Ascending aorta (tissue), 2 donors: ENCODE data around the gene BEX4. TPM values are rescaled to one million over a fixed set of nuclear protein-coding genes. Genes with fewer than 3 reads are reported as not detected.
"Not testable (repeated sequence)": the region's sequence is repeated elsewhere in the genome, so short reads cannot be mapped to it uniquely, and the experiment has no call there.

Experiments
- DNase-seq, 2 donors: peaks; one replicate each; pipeline ENCODE4 v3.0.0-alpha.2; 2019; ENCODE audit warnings: low spot score in 2 of 2
- H3K27ac ChIP-seq, 2 donors: fragments of 200-600 bp; sonication (generic); one replicate each; pipeline ENCODE4 v1.5.1; 2016 to 2017; ENCODE audit warnings: mild to moderate bottlenecking in 1 of 2
- H3K27me3 ChIP-seq: fragments of 200-600 bp; sonication (generic); one replicate; pipeline ENCODE4 v1.5.1; 2017
- H3K36me3 ChIP-seq, 2 donors: fragments of 200-600 bp; sonication (generic); one replicate each; pipeline ENCODE4 v1.5.1; 2016
- H3K4me1 ChIP-seq, 2 donors: fragments of 200-600 bp; sonication (generic); one replicate each; pipeline ENCODE4 v1.5.1; 2016 to 2017; ENCODE audit warnings: mild to moderate bottlenecking in 1 of 2
- H3K4me3 ChIP-seq, 2 donors: fragments of 200-600 bp; sonication (generic); one replicate each; pipeline ENCODE4 v1.5.1; 2016 to 2017; ENCODE audit warnings: mild to moderate bottlenecking in 1 of 2
- H3K9me3 ChIP-seq, 2 donors: fragments of 200-600 bp; sonication (generic); one replicate each; pipeline ENCODE4 v1.5.1; 2016
- intact Hi-C: fragments of 100-400 bp; cut with DNase I; formaldehyde crosslinking; loops from one replicate; pipeline ENCODE4 v1.15.1; 2023
- total RNA-seq: library from RNA; depleted of rRNA; stranded (reverse); fragments of >200 nt; gene quantifications from one replicate; pipeline ENCODE4 v1.1.0, GENCODE V29; 2016
- TF ChIP-seq, protein P1 (sequence below), 3 experiments: fragments of 200-600 bp in 2 of 3; fragments of 450-650 bp in 1 of 3; sonication (generic) in 2 of 3; IDR thresholded peaks; one replicate each; pipeline ENCODE4 v1.5.1; 2016 to 2019; ENCODE audit warnings: antibody characterized with exemption in 3 of 3, mild to moderate bottlenecking in 1 of 3, moderate library complexity in 1 of 3

The BEX4 gene
- total RNA-seq, 1 donor from 2014 or later = 11.0 TPM

DNA sequence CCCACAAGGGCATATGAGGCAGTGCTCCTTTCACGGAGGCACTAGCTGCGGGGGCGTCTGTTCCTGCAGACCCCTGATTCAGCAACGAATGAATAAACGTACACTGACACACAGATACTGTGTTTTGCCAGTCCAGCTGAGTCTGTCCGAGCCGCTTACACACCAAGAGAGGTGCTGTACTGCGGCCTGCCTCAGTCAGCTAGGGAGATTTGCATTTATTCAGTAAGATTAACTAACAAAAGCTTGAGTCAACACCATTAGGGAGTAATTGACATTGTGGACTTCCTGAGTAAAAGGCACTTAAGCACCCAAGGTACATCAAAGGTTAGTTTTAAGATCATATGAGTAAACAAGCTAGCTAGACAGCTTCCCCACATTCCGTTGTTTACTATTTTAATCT, 31.0 kb upstream of the BEX4 start:
- DNase-seq = no peak
- intact Hi-C loops = no loop called here
- Histone ChIP-seq H3K4me1 (no peaks in the 10 kb centered on the region), H3K4me3 (no peak overlapping the region), H3K9me3 (no peaks in the 10 kb centered on the region), H3K27me3 (no peaks in the 10 kb centered on the region), H3K27ac (no peak overlapping the region), H3K36me3 (no peaks in the 10 kb centered on the region)
- TF ChIP-seq, protein P1, sequence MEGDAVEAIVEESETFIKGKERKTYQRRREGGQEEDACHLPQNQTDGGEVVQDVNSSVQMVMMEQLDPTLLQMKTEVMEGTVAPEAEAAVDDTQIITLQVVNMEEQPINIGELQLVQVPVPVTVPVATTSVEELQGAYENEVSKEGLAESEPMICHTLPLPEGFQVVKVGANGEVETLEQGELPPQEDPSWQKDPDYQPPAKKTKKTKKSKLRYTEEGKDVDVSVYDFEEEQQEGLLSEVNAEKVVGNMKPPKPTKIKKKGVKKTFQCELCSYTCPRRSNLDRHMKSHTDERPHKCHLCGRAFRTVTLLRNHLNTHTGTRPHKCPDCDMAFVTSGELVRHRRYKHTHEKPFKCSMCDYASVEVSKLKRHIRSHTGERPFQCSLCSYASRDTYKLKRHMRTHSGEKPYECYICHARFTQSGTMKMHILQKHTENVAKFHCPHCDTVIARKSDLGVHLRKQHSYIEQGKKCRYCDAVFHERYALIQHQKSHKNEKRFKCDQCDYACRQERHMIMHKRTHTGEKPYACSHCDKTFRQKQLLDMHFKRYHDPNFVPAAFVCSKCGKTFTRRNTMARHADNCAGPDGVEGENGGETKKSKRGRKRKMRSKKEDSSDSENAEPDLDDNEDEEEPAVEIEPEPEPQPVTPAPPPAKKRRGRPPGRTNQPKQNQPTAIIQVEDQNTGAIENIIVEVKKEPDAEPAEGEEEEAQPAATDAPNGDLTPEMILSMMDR (IDR thresholded peaks at IDR 0.05) = no peak

DNA sequence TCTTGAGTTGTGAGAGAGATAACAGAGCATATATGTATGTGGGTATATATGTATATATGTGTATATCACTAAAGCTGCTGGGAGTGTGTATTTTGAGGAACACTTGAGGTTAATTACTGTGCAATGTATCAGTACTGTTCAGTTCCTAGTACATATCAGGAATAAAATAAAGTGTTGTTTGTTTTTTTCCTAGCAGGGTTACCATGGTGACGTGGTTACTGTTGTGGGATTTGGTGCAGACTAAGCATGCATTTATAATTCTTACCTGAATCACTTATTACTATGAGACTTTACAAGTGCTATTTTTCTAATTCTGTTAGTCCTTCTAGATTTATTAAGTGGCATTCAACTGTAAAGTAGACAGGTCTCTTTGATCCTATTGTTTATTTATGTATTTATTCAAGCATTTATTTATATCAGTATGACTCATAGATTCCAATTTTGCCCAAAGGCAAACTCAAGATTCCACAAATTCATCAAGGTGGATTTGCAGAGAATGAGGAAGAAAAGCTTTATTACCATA, 26.9 kb upstream of the BEX4 start:
- DNase-seq = no peak
- Histone ChIP-seq H3K36me3 (no peaks in the 10 kb centered on the region), H3K4me1 (no peaks in the 10 kb centered on the region), H3K4me3 (no peak overlapping the region), H3K9me3 (no peaks in the 10 kb centered on the region), H3K27me3 (no peaks in the 10 kb centered on the region), H3K27ac (no peak overlapping the region)
- intact Hi-C loops = no loop called here
- TF ChIP-seq, protein P1 (IDR thresholded peaks at IDR 0.05) = no peak

DNA sequence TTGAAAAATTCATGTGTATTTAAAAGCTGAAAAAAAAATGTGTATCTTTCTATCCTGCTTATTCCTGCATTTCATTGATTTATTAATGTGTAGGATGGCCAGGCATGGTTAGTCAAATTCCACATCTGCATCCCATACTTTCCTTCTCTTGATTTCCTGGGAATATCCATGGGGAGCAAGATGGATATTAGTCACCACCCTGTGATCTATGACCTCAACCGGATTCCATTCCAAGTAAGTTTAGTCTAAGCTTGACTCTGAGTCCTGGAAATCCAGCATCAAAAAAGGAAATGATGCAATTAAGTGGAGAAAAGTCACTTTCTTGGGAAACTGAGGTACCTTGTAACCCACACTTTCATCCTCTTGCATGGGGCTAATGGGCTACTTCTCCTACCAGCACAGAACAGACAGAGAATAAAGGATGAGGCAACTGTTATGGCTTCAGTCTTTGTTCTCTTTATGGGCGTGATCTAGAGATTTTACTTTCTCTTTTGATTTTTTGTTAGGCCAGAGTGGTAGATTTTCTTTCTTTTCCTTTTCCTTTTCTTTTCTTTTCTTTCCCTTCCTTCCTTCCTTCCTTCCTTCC, 17.1 kb upstream of the BEX4 start:
- intact Hi-C loops = no loop called here
- H3K27me3 ChIP-seq = no peaks in the 10 kb centered on the region
- no peaks in the 10 kb centered on the region for H3K4me1 ChIP-seq
- no peak overlapping the region for H3K27ac ChIP-seq
- H3K9me3 ChIP-seq = no peaks in the 10 kb centered on the region
- no peaks in the 10 kb centered on the region for H3K36me3 ChIP-seq
- DNase-seq = no peak
- no peak overlapping the region for H3K4me3 ChIP-seq
- TF ChIP-seq, protein P1 (IDR thresholded peaks at IDR 0.05) = no peak

DNA sequence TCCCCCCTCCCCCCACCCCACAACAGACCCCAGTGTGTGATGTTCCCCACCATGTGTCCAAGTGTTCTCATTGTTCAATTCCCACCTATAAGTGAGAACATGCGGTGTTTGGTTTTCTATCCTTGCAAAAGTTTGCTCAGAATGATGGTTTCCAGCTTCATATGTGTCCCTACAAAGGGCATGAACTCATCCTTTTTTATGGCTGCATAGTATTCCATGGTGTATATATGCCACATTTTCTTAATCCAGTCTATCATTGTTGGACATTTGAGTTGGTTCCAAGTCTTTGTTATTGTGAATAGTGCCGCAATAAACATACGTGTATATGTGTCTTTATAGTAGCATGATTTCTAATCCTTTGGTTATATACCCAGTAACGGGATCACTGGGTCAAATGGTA, 16.2 kb upstream of the BEX4 start:
- H3K36me3 ChIP-seq, H3K27me3 ChIP-seq, H3K27ac ChIP-seq, H3K4me3 ChIP-seq, H3K4me1 ChIP-seq, H3K9me3 ChIP-seq, intact Hi-C loops, DNase-seq: not testable (repeated sequence)

DNA sequence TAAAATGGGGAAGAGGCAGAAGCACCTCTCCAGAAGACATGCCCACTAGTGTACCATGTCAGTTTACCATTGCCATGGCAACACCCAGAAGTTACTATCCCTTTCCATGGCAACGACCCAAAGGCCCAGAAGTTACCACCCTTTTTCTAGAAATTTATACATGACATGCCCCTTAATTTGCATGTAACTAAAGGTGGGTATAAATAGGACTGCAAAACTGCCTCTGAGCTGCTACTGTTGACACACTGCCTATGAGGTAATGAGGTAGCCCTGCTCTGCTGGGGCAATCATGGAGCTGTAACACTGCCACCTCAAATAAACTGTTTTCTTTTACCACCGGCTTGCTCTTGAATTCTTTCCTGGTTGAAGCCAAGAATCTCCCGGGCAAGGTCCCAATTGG, 13.9 kb upstream of the BEX4 start:
- no peaks in the 10 kb centered on the region for H3K4me1 ChIP-seq
- intact Hi-C loops = no loop called here
- TF ChIP-seq, protein P1 (IDR thresholded peaks at IDR 0.05) = no peak

DNA sequence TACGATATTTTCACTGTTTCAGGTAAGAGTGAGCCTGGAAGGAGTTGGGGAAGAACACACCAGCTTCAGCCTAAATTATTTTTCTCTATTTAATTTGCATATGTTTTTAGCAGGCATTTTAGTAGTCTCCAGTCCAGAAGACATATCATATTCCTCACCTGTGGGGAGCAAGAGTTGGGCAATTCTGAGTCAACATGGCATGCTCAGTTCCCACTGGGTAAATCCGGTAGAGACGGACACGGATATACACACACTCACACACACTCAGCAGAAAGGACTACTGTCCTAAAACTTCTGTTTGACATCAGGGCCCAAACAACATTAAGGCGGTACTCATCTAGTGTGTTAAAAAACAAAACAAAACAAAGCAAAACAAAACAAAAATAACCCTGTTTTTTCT, 4.9 kb upstream of the BEX4 start:
- H3K27me3 ChIP-seq = no peaks in the 10 kb centered on the region
- no peak overlapping the region for H3K4me3 ChIP-seq
- H3K36me3 ChIP-seq = no peaks in the 10 kb centered on the region
- no peaks in the 10 kb centered on the region for H3K9me3 ChIP-seq
- no peak overlapping the region for H3K27ac ChIP-seq
- intact Hi-C loops = loop anchor here (10.0 kb wide), 1 partner anchor 145 kb away; the partner anchor contains the start of gene TCEAL9
- no peak for DNase-seq
- TF ChIP-seq, protein P1 (IDR thresholded peaks at IDR 0.05) = no peak
- H3K4me1 ChIP-seq = no peaks in the 10 kb centered on the region

More for the DNA sequence above, 13.9 kb upstream of the BEX4 start:
- H3K27ac ChIP-seq = no peak overlapping the region
- DNase-seq = no peak
- no peaks in the 10 kb centered on the region for H3K36me3 ChIP-seq
- H3K9me3 ChIP-seq = no peaks in the 10 kb centered on the region
- H3K4me3 ChIP-seq = no peak overlapping the region
- no peaks in the 10 kb centered on the region for H3K27me3 ChIP-seq
